Naive thymus-derived CD8-positive, alpha-beta T cell (primary cell): ENCODE data around the gene GABRE. TPM values are rescaled to one million over a fixed set of nuclear protein-coding genes. Genes with fewer than 3 reads are reported as not detected.

Source experiments
- ATAC-seq, 2 donors: fragments of 150-1000 bp; cut with Tn5 transposase in 1 of 2; sonication (Bioruptor Pico), chemical (Tn5 transposase) in 1 of 2; 1 replicate in 1 of 2; 2 replicates in 1 of 2; pipeline ENCODE4 v1.10.0; 2021; ENCODE audit warnings: mild to moderate bottlenecking in 2 of 2, moderate library complexity in 2 of 2
- POLR2A ChIA-PET: fragments of 350-600 bp; sonication (Branson Sonifier 250); formaldehyde crosslinking; loops from one replicate; lab custom pipeline; 2021; ENCODE audit warnings: antibody characterized with exemption; lab: Charles Lee
- DNase-seq, 10 donors: peaks; one replicate each; pipeline versions ENCODE4 v3.0.0 to v3.0.0-alpha.2; 2020 to 2022
- H3K27ac Mint-ChIP-seq, 10 donors: one replicate each; pipeline ENCODE4 v1.8.0; 2020 to 2022; ENCODE audit warnings: mild to moderate bottlenecking in 10 of 10, mixed read lengths in 10 of 10, moderate library complexity in 4 of 10, inconsistent platforms in 1 of 10
- H3K27me3 Mint-ChIP-seq, 5 donors: one replicate each; pipeline ENCODE4 v1.8.0; 2021 to 2022; ENCODE audit warnings: mixed read lengths in 5 of 5
- H3K36me3 Mint-ChIP-seq, 3 donors: one replicate each; pipeline ENCODE4 v1.8.0; 2020 to 2022; ENCODE audit warnings: mixed read lengths in 3 of 3, mild to moderate bottlenecking in 2 of 3, inconsistent platforms in 1 of 3
- H3K4me1 Mint-ChIP-seq, 4 donors: one replicate each; pipeline ENCODE4 v1.8.0; 2021 to 2022; ENCODE audit warnings: mixed read lengths in 4 of 4
- H3K4me3 Mint-ChIP-seq, 10 donors: one replicate each; pipeline ENCODE4 v1.8.0; 2020 to 2022; ENCODE audit warnings: mild to moderate bottlenecking in 10 of 10, mixed read lengths in 10 of 10, moderate library complexity in 6 of 10, inconsistent platforms in 1 of 10
- H3K9me3 Mint-ChIP-seq, 9 donors: one replicate each; pipeline ENCODE4 v1.8.0; 2020 to 2022; ENCODE audit warnings: mixed read lengths in 9 of 9, mild to moderate bottlenecking in 3 of 9, inconsistent platforms in 1 of 9, moderate library complexity in 1 of 9
- polyA plus RNA-seq, 3 donors: library from polyadenylated mRNA; unstranded; fragments of 300-500 nt; fragmentation: Illumina TruSeq; gene quantifications; one replicate each; pipeline ENCODE4 v1.2.3, GENCODE V29; 2021
- total RNA-seq, 8 experiments: library from RNA in 2 of 8; stranded (reverse) in 2 of 8; gene quantifications; one replicate each; pipeline ENCODE4 v1.2.3 and lab custom pipeline; 2021 to 2026

GABRE gene
- total and polyA plus RNA-seq, 5 experiments from 2014 or later = not detected

- POLR2A ChIA-PET = no interaction called here
- ATAC-seq (no peak), DNase-seq (no peak)
- peaks cover 0 to 14% (median 0%) of the 10 kb centered on the region in 9 donors for H3K9me3 Mint-ChIP-seq
- peaks cover 0 to 12% (median 2%) of the 10 kb centered on the region in 5 donors for H3K27me3 Mint-ChIP-seq
- H3K4me1 Mint-ChIP-seq = no peaks in the 10 kb centered on the region
- no peak overlapping the region for H3K4me3 Mint-ChIP-seq
- H3K36me3 Mint-ChIP-seq = no peaks in the 10 kb centered on the region
- H3K27ac Mint-ChIP-seq = no peak overlapping the region
Observed at GRCh38 chrX:151983186-151983585, 8.7 kb upstream of the GABRE start.

- Mint-ChIP-seq H3K36me3 (no peaks in the 10 kb centered on the region), H3K4me3 (no peak overlapping the region), H3K27me3 (peaks cover 0 to 8% (median 4%) of the 10 kb centered on the region in 5 donors), H3K9me3 (peaks cover 0 to 4% (median 0%) of the 10 kb centered on the region in 9 donors), H3K4me1 (no peaks in the 10 kb centered on the region), H3K27ac (no peak overlapping the region)
- DNase-seq = no peak
- no peak for ATAC-seq
- POLR2A ChIA-PET = no interaction called here
Observed at GRCh38 chrX:151982222-151982621, 7.7 kb upstream of the GABRE start.

GRCh38 chrX:151981129-151981528, 6.7 kb upstream of the GABRE start:
- DNase-seq (no peak), ATAC-seq (no peak)
- POLR2A ChIA-PET = no interaction called here
- peaks cover 0 to 14% (median 9%) of the 10 kb centered on the region in 5 donors for H3K27me3 Mint-ChIP-seq
- no peaks in the 10 kb centered on the region for H3K9me3 Mint-ChIP-seq
- H3K36me3 Mint-ChIP-seq = no peaks in the 10 kb centered on the region
- no peak overlapping the region for H3K4me3 Mint-ChIP-seq
- H3K4me1 Mint-ChIP-seq = no peaks in the 10 kb centered on the region
- no peak overlapping the region for H3K27ac Mint-ChIP-seq

- POLR2A ChIA-PET = no interaction called here
- ATAC-seq (no peak), DNase-seq (no peak)
- Mint-ChIP-seq H3K27me3 (peaks cover 8 to 34% (median 16%) of the 10 kb centered on the region in 5 donors), H3K4me3 (no peak overlapping the region), H3K36me3 (peaks cover 0 to 2% (median 0%) of the 10 kb centered on the region in 3 donors), H3K4me1 (peaks cover 0 to 4% (median 0%) of the 10 kb centered on the region in 4 donors), H3K9me3 (no peaks in the 10 kb centered on the region), H3K27ac (no peak overlapping the region)
Observed at GRCh38 chrX:151977923-151978322, 3.4 kb upstream of the GABRE start.

- H3K27me3 Mint-ChIP-seq = peaks cover 10 to 34% (median 17%) of the 10 kb centered on the region in 5 donors
- no peak for DNase-seq
- no peak for ATAC-seq
- peaks cover 0 to 4% (median 0%) of the 10 kb centered on the region in 4 donors for H3K4me1 Mint-ChIP-seq
- no peaks in the 10 kb centered on the region for H3K9me3 Mint-ChIP-seq
- H3K27ac Mint-ChIP-seq = no peak overlapping the region
- H3K4me3 Mint-ChIP-seq = no peak overlapping the region
- H3K36me3 Mint-ChIP-seq = peaks cover 0 to 2% (median 0%) of the 10 kb centered on the region in 3 donors
- POLR2A ChIA-PET = no interaction called here
Observed at GRCh38 chrX:151977009-151977408, 2.5 kb upstream of the GABRE start.

GRCh38 chrX:151975736-151976275, 1.3 kb upstream of the GABRE start:
- Mint-ChIP-seq H3K27me3 (peaks cover 10 to 34% (median 17%) of the 10 kb centered on the region in 5 donors), H3K36me3 (peaks cover 0 to 2% (median 0%) of the 10 kb centered on the region in 3 donors), H3K9me3 (no peaks in the 10 kb centered on the region), H3K27ac (no peak overlapping the region), H3K4me3 (no peak overlapping the region), H3K4me1 (peaks cover 0 to 4% (median 0%) of the 10 kb centered on the region in 4 donors)
- POLR2A ChIA-PET = no interaction called here
- DNase-seq (no peak), ATAC-seq (no peak)

GRCh38 chrX:151975228-151975593, 735 bp upstream of the GABRE start:
- Mint-ChIP-seq H3K27ac (peak overlapping the region in 1 of 10 donors; percentile 87), H3K4me1 (peaks cover 0 to 4% (median 0%) of the 10 kb centered on the region in 4 donors), H3K36me3 (peaks cover 0 to 2% (median 0%) of the 10 kb centered on the region in 3 donors)

GRCh38 chrX:151973851-151974335, 583 bp downstream of the GABRE start:
- H3K27me3 Mint-ChIP-seq = peaks cover 10 to 34% (median 18%) of the 10 kb centered on the region in 5 donors
- peaks cover 0 to 4% (median 0%) of the 10 kb centered on the region in 4 donors for H3K4me1 Mint-ChIP-seq
- no peaks in the 10 kb centered on the region for H3K9me3 Mint-ChIP-seq
- H3K36me3 Mint-ChIP-seq = peaks cover 0 to 2% (median 0%) of the 10 kb centered on the region in 3 donors
- ATAC-seq (no peak), DNase-seq (no peak)
- peak overlapping the region in 1 of 10 donors; percentile 38 for H3K4me3 Mint-ChIP-seq
- POLR2A ChIA-PET = no interaction called here
- no peak overlapping the region for H3K27ac Mint-ChIP-seq

More at GRCh38 chrX:151975228-151975593, 735 bp upstream of the GABRE start:
- no peaks in the 10 kb centered on the region for H3K9me3 Mint-ChIP-seq
- H3K27me3 Mint-ChIP-seq = peaks cover 10 to 34% (median 17%) of the 10 kb centered on the region in 5 donors
- POLR2A ChIA-PET = no interaction called here
- no peak for ATAC-seq
- H3K4me3 Mint-ChIP-seq = no peak overlapping the region
- DNase-seq = no peak

- POLR2A ChIA-PET = no interaction called here
- no peak for DNase-seq
- H3K27ac Mint-ChIP-seq = no peak overlapping the region
- H3K4me1 Mint-ChIP-seq = peaks cover 0 to 4% (median 0%) of the 10 kb centered on the region in 4 donors
- no peaks in the 10 kb centered on the region for H3K9me3 Mint-ChIP-seq
- peaks cover 10 to 34% (median 22%) of the 10 kb centered on the region in 5 donors for H3K27me3 Mint-ChIP-seq
- ATAC-seq = no peak
- peaks cover 0 to 2% (median 0%) of the 10 kb centered on the region in 3 donors for H3K36me3 Mint-ChIP-seq
- H3K4me3 Mint-ChIP-seq = peak overlapping the region in 2 of 10 donors; percentile 36 to 45
Observed at GRCh38 chrX:151973060-151973661, 1.3 kb downstream of the GABRE start.

GRCh38 chrX:151970661-151971060, 3.8 kb downstream of the GABRE start:
- Mint-ChIP-seq H3K36me3 (peaks cover 0 to 2% (median 0%) of the 10 kb centered on the region in 3 donors), H3K27me3 (peaks cover 7 to 16% (median 14%) of the 10 kb centered on the region in 5 donors), H3K27ac (no peak overlapping the region), H3K9me3 (no peaks in the 10 kb centered on the region), H3K4me3 (no peak overlapping the region), H3K4me1 (peaks cover 0 to 2% (median 0%) of the 10 kb centered on the region in 4 donors)
- ATAC-seq (no peak), DNase-seq (no peak)
- POLR2A ChIA-PET = no interaction called here

GRCh38 chrX:151970027-151970426, 4.4 kb downstream of the GABRE start:
- no peak overlapping the region for H3K4me3 Mint-ChIP-seq
- H3K27me3 Mint-ChIP-seq = peaks cover 7 to 16% (median 10%) of the 10 kb centered on the region in 5 donors
- peaks cover 0 to 2% (median 0%) of the 10 kb centered on the region in 4 donors for H3K4me1 Mint-ChIP-seq
- POLR2A ChIA-PET = no interaction called here
- DNase-seq = no peak
- H3K36me3 Mint-ChIP-seq = no peaks in the 10 kb centered on the region
- no peak for ATAC-seq
- no peaks in the 10 kb centered on the region for H3K9me3 Mint-ChIP-seq
- H3K27ac Mint-ChIP-seq = no peak overlapping the region

- POLR2A ChIA-PET = no interaction called here
- Mint-ChIP-seq H3K9me3 (peaks cover 0 to under 1% (median 0%) of the 10 kb centered on the region in 9 donors), H3K27ac (no peak overlapping the region), H3K4me1 (no peaks in the 10 kb centered on the region), H3K36me3 (no peaks in the 10 kb centered on the region), H3K4me3 (no peak overlapping the region), H3K27me3 (peaks cover 0 to 6% (median 0%) of the 10 kb centered on the region in 5 donors)
- ATAC-seq (no peak), DNase-seq (no peak)
Observed at GRCh38 chrX:151966236-151966635, 8.2 kb downstream of the GABRE start.

- POLR2A ChIA-PET = no interaction called here
- peaks cover 0 to 12% (median 0%) of the 10 kb centered on the region in 9 donors for H3K9me3 Mint-ChIP-seq
- no peaks in the 10 kb centered on the region for H3K27me3 Mint-ChIP-seq
- no peaks in the 10 kb centered on the region for H3K4me1 Mint-ChIP-seq
- H3K36me3 Mint-ChIP-seq = no peaks in the 10 kb centered on the region
- ATAC-seq = no peak
- H3K4me3 Mint-ChIP-seq = no peak overlapping the region
- DNase-seq = no peak
- H3K27ac Mint-ChIP-seq = no peak overlapping the region
Observed at GRCh38 chrX:151962034-151962433, 12.4 kb downstream of the GABRE start.
